ENCODE results near the gene MAGI2.
"Not testable (repeated sequence)": the region's sequence is repeated elsewhere in the genome, so short reads cannot be mapped to it uniquely, and the experiment has no call there.

MAGI2 gene

DNA sequence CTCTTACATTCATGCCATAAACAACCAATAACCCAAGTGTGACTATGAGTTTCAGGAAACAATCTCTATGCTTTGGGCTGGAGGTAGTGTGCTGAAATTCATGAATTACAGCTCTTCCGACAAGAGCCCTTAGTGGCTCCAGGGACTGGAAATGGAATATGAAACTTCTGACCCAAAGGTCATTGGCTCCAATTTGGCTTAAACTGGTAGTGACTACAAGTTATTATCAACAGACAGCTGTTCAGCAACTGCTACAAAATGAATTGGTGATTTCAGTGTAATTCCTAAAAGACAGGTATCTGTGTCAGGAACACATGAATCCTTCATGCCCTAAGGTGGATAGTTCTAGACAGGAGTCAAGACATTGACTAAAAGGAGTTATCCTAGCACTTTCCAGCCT, 909.5 kb downstream of the MAGI2 start:
- DNase-seq (ENCODE audit: low read depth): no peak

GRCh38 chr7:78542981-78543380, 910.5 kb downstream of the MAGI2 start:
- no peak for DNase-seq (ENCODE audit: low read depth)

DNA sequence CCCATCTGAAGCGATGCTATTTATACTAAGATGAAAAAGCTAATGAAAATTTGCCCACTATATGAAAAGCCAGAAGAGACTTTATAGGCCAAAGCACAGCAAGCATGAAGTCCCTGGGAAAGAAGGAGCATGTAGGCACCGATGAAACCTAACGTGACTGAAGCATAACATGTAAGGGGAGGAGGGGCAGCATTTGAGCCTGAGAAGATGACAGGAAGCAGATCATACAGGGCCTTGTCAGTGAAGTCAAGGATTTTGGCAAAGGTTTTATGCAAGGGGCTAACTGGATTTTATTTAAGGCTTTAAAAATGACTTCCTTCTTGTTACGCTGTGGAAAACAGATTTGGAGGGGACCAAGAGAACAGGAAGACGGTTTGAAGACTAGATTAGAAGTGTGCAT, 910.9 kb downstream of the MAGI2 start:
- no peak for DNase-seq (ENCODE audit: low read depth)

DNA sequence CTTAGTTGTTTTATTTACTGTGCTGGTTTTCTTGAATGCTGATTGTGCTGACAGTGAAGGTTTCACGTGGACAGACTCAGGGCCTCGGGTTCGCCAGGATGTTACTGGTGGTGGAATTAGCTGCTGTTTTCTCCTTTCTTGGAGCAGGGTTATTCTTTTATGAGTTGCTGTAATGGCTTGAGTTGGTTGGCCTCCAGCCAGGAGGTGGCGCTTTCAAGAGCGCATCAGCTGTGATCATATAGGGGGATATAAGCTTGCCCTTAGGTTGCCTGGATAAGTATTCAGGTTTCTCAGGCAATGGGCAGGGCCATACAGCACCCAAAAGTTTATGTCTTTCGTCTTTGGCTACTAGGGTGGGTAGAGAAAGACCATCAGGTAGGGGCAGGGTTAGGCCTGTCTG, 913.6 kb downstream of the MAGI2 start:
- no peak for DNase-seq (ENCODE audit: low read depth)

DNA sequence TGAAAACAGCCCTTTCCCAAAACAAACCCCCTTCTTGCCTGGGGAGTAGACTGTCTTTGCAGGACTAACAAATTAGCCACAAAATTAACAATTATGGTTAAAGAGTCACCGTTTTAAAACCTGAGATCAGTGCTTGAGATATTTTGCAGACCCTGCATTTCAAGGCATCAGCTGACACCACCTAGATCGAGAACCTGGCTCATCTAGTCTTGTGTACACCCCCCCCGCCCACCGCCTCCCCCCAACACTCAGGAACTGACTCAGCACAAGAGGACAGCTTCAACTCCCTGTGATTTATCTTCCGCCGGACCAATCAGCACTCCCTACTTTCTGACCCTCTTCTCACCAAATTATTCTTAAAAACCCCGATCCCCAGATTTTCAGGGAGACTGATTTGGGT, 917.8 kb downstream of the MAGI2 start:
- no peak for DNase-seq (ENCODE audit: low read depth)

GRCh38 chr7:78530351-78530750, 923.1 kb downstream of the MAGI2 start:
- peak; percentile 56 for DNase-seq (ENCODE audit: low read depth)

GRCh38 chr7:78529392-78529791, 924.1 kb downstream of the MAGI2 start:
- no peak for DNase-seq (ENCODE audit: low read depth)

- DNase-seq (ENCODE audit: low read depth): no peak
Measured at GRCh38 chr7:78528964-78529363, 924.5 kb downstream of the MAGI2 start.

DNA sequence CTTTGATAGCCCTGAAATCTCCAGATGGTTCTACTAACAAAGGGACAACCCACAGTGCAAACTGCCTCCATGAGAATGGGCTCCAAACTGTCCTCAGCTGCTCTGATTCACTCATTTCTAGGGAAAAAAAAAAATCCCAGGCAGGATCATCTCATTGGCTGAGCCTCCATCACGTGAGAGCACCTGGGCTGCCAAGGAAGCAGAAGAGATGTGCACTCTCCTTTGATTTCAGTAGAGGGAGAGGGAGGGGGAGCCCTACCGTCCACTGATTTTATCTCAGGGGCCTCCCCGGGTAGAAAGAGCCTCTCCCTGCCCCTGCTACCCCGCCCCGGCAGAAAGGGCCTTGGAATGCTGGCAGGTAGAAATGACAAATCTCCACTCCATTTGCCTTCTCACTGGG, 929.5 kb downstream of the MAGI2 start:
- no peak for DNase-seq (ENCODE audit: low read depth)

GRCh38 chr7:78521961-78522360, 931.5 kb downstream of the MAGI2 start:
- no peak for DNase-seq (ENCODE audit: low read depth)

DNA sequence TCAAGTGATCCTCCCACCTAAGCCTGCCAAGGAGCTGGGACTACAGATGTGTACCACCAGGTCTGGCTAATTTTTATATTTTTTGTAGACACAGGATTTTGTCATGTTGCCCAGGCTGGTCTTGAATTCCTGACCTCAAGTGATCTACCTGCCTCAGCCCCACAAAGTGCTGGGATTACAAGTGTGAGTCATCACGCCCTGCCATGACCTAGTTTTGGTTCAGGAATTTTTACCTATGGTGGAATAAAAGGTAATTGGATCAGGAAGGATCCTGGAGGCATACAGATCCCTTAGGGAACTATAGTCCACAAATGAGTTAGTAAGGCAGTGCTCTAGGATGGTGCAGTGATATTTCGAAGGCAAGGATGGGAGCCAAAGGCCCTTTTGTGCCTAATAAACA, 937.0 kb downstream of the MAGI2 start:
- DNase-seq (ENCODE audit: low read depth): no peak

DNA sequence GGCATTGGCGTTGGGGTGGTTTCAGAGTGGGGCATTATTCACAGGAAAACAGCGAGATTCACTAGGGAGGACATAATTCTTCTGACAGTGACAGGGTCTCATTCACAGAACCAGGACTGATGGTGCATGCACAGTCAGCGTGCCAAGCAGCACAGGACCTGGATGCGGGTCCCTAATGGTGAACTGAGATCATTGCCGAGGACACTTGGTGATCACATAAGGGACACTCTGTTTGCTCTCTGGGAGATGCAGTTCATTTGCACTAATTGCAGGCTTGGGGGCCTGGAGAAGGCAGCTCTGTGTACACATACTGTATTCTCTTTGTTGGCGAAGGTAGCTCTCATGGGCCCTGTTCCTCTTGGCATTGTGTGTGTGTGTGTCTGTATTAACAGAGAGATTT, 938.8 kb downstream of the MAGI2 start:
- DNase-seq (ENCODE audit: low read depth): no peak

GRCh38 chr7:78510580-78511188, 942.8 kb downstream of the MAGI2 start:
- no peak for DNase-seq (ENCODE audit: low read depth)

DNA sequence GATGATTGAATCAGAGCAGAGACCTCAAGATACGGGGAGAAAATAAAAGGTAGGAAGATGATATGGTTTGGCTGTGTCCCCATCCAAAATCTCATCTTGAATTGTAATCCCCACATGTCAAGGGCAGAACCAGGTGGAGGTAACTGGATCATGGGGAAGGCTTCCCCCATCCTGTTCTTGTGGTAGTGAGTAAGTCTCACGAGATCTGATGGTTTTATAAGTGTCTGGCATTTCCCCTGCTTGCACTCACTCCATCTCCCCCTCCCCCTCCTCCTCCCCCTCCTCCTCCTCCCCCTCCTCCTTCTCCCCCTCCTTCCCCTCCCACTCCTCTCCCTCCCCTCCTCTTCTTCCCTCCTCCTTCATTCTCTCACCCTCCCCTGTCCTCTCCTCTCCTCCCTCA, 950.2 kb downstream of the MAGI2 start:
- not testable (repeated sequence) for DNase-seq (ENCODE audit: low read depth)

DNA sequence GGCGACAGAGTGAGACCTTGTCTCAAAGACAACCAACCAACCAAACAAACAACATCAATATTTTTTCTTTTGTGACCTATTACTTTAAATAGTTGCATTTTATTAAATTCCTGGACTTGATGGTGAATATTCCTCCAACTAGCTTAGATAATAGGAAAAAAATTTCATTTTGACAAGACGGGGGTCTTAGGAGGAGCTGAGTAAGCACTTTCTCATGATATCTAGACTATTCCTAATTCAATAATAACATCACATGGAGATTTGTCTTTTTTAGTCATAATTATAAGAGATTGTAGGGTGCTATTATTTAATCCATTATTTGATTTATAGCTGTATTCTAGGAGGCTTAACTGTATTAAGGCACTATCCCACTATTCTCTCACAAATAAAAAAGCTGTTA, 952.4 kb downstream of the MAGI2 start:
- no peak for DNase-seq (ENCODE audit: low read depth)

GRCh38 chr7:78499971-78500370, 953.5 kb downstream of the MAGI2 start:
- peak; percentile 15 for DNase-seq (ENCODE audit: low read depth)

DNA sequence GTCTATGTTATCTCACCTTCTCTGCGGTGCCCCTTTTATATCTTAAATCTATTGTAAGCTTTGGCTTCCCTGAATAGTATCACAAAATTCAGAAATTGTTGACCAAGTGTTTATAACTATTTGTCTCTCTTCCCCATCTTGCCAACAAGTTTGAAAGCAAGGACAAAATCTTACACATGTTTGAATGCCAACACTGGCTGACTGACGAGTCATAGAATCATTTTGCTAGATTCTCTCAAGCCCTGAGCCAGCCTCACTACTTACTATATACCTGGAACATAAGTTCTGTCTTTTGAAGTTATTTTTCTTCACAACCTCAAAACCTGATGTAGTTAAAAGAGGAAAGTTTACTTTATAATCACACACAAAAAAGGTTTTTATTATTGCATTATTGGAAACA, 954.2 kb downstream of the MAGI2 start:
- DNase-seq (ENCODE audit: low read depth): no peak

DNA sequence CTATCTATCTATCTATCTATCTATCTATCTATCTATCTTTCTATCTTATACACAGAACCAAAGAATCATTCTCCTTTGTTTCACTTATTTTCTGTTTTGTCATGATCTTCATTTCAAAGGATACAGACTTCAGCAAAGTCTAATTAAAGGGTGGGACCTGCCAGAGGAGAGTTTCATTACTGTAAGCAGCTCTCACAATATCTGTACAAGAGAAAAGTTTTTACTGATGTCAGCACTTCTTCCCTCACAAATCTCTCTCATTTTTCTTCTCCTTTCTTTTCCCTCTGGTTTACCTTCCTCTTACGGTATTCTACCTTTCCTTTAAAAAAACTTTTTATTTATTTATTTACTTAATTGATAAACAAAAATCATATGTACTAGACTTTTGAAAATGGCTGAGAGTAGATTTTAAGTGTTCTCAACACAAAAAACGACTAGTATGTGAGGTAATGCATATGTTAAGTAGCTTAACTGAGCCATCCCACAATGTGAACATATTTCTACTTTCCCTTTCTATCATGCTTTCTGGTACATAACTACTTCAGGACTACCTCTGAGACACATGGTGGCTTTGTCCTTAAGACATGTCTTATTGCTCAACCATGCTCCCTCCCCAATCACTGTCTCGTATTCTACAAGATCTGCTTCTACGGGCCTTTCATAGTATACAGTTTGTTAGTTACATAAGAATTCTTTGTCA, 955.6 kb downstream of the MAGI2 start:
- no peak for DNase-seq (ENCODE audit: low read depth)

DNA sequence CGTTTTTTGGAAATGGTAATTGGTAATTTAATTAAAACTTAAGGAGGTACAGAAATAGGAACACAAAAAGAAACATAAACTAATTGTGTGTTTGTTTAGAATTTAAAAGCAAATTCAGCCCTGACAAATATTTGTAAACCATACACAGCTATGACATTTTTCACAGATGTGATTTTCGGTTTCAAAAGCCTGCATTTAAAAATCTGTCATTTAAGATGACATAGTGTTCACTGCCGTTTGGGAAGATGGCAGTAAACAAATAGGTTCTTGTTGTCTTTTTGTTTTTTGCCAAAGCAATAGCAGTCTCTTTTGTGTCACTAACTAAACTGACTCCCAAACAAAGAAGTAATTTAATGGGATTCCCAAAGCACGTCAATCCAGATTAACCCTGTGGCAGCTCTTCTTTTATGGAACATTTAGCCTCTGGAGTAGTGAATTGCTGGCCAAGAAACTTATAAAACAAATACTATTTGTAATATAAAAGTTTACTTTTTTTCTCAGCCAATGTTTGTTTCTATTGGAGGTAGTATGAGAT, 957.3 kb downstream of the MAGI2 start:
- no peak for DNase-seq (ENCODE audit: low read depth)

- DNase-seq (ENCODE audit: low read depth): no peak
Measured at GRCh38 chr7:78493401-78493800, 960.1 kb downstream of the MAGI2 start.

DNA sequence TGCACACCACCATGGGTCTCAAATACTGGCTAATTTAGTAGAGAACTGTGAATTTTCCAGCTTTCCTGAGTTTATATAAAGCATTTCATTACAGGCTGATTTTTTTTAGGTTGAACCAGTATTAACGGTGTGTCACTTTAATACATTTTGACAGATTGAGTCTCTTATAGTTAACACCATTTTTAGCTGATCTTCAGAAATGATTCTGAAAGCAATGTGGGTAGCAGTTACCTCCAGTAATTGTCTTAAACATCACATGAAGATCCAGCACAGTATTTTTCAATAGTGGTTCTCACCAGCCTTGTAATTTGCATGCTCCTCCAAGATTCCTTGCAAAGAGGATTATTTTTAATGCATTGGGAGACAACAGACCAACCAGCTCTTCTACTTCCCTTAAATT, 961.3 kb downstream of the MAGI2 start:
- DNase-seq (ENCODE audit: low read depth): no peak

DNA sequence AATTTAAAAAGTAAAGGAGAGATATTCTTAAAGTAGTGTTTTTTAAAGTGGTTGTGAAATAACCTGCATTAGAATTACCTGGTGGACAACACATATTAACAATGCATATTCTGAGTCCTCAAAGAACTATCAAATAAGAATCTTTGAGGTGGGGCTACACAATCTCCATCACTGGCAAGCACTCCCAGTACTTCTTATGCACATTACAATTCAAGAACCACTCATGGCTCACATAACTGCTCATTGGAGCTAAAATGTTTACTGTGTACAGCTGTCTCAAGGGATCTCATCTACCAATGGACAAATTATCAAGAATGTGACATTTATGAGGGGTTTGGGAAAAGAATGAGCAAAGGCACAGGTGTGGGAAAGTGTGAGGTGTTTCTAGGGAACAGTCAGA, 962.9 kb downstream of the MAGI2 start:
- no peak for DNase-seq (ENCODE audit: low read depth)

GRCh38 chr7:78489476-78490240, 963.8 kb downstream of the MAGI2 start:
- no peak for DNase-seq (ENCODE audit: low read depth)
